Stomach (tissue), 4 donors: Measurements from ENCODE around the gene SUSD6.

Experiments used
- POLR2A ChIP-seq, 4 donors: fragments of 450-650 bp; IDR thresholded peaks; one replicate each; pipeline ENCODE4 v1.6.1; 2016; ENCODE audit warnings: antibody characterized with exemption in 4 of 4, control low read depth in 2 of 4, mild to moderate bottlenecking in 1 of 4, moderate library complexity in 1 of 4
- POLR2AphosphoS5 ChIP-seq, 3 donors: sonication (generic); formaldehyde crosslinking; IDR thresholded peaks; one replicate each; pipeline ENCODE4 v1.6.1; 2016; ENCODE audit warnings: antibody characterized with exemption in 3 of 3
- TF ChIP-seq, protein P1 (sequence below), 7 experiments: fragments of 450-650 bp in 4 of 7; fragments of 200-600 bp in 3 of 7; sonication (generic) in 3 of 7; IDR thresholded peaks; one replicate each; pipeline ENCODE4 v1.5.1; 2016 to 2019; ENCODE audit warnings: antibody characterized with exemption in 7 of 7, control low read depth in 2 of 7, mild to moderate bottlenecking in 1 of 7

DNA sequence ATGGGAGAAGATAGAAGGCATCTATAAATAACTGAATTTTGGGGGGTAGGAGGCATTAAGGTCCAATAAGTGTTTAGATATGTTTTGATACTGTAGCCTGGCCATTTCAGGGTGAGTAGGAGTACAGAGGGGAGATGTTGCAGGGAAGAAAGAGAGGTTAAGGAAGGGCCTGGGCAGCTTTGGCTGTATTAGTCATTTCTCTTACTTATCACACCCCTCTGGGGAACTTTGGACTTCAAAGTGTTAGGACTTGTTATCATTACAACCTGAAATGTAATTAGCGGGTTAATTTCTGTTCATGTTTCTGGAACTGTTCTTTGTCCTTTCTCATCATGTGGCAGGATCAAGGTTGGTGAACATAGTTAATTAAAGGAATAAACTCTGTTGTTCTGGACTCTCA, 40.3 kb downstream of the SUSD6 start:
- TF ChIP-seq, protein P1, sequence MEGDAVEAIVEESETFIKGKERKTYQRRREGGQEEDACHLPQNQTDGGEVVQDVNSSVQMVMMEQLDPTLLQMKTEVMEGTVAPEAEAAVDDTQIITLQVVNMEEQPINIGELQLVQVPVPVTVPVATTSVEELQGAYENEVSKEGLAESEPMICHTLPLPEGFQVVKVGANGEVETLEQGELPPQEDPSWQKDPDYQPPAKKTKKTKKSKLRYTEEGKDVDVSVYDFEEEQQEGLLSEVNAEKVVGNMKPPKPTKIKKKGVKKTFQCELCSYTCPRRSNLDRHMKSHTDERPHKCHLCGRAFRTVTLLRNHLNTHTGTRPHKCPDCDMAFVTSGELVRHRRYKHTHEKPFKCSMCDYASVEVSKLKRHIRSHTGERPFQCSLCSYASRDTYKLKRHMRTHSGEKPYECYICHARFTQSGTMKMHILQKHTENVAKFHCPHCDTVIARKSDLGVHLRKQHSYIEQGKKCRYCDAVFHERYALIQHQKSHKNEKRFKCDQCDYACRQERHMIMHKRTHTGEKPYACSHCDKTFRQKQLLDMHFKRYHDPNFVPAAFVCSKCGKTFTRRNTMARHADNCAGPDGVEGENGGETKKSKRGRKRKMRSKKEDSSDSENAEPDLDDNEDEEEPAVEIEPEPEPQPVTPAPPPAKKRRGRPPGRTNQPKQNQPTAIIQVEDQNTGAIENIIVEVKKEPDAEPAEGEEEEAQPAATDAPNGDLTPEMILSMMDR (IDR thresholded peaks at IDR 0.05) = no peak
- TF ChIP-seq POLR2A (IDR thresholded peaks at IDR 0.05) = no peak
- no peak for TF ChIP-seq POLR2AphosphoS5 (IDR thresholded peaks at IDR 0.05)
